Activated T-cell treated with anti-CD3 and anti-CD28 coated beads for 1 hour (primary cell): ENCODE measurements around the gene BEST3.

Experiments
- DNase-seq: peaks from one replicate; pipeline ENCODE4 v3.0.0-alpha.2; 2020; ENCODE audit warnings: low read depth

The BEST3 gene

DNA sequence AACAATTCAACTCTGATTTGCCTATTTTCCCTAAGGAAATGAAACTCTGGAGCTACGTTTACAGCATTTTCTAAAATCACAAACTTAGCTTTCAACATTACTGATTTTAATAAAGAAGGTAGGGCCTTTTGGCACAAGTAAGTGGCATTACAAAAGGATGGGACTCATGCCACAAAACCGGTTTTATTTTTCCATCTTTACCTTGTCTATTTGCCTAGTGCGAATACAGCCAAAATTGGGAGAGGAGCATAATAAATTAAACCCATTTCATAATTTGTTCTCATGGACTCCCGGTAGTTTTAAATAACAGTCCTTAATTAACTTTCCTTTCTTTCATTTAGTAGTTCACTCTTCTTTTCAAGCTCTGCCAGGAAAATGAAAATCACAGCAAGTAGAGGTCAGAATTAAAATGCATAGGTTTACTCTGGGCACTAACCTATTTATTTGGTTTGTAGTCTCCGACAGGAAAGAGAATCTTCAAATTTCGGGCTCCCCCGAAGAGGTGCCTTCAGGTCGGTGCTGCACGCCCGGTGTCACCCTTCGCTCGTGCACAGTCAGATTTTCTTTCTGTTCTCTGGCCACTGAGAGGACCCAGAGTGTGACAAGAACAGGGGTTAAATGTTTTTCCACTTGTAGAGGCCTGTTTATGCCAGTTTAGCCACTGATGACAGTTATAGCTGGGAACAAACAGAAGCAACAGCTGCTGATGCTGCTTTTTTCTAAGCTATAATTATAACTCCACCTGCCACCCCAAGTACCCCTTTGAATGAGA is at the start of gene BEST3:
BEST3 (minus strand) TSS at position 535 of the 772 bp plus-strand sequence. CDS start 1,505 bp downstream, outside the sequence.
- DNase-seq = no peak

DNA sequence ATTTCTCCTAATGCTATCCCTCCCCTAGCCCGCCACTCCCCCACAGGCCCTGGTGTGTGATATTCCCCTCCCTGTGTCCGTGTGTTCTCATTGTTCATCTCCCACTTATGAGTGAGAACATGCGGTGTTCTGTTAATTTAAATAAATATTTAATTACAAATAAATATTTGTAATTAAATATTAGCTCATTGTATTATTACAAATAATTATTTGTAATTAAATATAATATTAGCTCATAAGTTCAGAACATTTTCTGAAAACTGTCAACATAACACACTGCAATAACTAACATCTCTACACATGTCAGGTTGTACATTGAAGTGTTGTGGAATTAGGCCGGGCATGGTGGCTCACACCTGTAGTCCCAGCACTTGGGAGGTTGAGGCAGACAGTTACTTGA is 45.0 kb upstream of the BEST3 start:
- DNase-seq = no peak

DNA sequence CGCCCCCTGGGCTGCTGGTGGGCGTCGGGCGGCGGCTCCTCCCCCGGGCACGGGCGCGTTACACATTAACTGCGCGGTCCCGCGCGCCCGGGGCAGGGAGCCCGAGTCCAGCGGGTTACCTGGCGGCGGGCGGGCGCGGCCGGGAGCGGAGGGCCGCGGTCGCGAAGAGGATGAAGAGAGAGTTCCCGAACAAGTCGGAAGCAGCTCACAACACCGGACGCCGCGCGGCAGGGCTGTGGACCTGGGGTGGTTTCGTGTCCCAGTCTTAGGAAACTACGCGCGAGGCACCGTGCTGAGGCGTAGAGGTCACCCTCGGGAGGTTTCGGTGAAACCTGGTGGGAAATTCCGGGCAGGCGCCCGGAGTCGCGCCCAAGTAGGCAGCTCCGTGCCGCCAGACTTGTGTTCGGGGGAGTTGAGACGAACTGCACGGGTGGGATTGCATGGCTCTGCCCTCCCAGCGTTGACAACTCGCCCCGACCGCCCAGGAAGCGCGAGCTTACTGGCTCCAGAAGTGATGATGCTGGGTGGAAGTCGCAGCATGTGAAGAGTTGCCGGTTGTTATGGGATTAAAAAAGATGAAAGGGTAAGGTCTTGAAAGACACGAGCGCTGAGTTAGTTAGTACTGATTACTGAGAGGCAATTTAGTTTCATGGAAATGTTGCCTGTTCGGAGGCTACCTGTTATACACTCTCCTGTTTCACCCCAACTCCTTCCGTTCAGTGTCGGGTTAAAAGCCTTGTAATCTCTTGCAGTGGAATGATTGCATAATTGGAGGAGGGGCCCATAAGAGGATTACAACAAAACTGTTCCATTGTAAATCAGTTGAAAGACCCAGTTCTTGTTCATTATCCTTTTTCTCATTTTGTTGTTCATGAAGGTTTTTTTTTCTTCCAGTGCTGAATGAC is 40.4 kb upstream of the BEST3 start:
- DNase-seq = peak; percentile 25

DNA sequence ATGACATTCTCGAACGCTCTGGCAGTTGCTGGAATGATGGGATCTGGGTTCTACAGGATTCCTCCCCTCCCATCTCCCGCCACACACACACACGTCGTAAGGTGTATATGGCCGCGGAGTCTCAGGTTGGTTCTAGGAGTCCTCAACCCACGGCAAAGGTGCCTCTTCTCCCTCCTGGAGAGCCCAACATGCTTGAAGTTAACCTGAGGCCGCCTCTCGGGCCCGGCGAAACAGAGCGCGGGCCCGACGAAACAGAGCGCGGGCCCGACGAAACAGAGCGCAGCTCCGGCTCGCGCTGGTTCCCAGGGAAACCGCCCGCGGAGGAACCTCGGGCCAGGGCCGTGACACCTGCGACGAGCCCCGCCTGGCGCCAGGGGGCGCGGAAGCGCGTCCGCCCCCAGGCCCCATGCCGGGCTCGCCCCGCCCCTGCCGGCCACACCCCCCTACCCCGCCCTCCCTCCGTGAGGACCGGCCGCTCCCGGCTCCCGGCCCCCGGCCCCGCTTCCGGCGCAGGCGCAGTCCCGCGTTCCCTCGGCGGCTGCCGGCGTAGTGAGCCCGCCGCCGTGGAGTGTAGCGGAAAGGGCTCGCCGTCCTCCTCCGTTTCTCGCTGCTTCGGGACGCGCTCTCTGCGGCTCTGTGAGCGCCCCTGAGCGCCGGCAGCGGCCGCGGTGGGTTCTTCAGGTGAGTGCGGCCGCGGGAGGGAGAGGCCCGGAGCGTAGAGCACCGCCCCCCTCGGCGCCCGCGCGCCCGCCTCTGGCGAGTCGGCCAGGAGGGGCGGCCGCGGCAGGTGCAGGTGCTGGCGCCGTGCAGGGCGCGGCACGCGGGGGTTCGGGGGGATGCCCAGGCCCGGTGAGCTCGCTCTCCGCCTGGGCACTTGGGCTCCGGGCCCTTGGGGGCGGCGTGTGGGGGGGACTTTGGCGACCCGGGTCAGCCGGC is 39.5 kb upstream of the BEST3 start, which contains the start of gene RAB3IP:
RAB3IP (plus strand) TSS at position 510 of the 936 bp plus-strand sequence. CDS start 16,549 bp downstream, outside the sequence.
- peak; percentile 92 for DNase-seq

DNA sequence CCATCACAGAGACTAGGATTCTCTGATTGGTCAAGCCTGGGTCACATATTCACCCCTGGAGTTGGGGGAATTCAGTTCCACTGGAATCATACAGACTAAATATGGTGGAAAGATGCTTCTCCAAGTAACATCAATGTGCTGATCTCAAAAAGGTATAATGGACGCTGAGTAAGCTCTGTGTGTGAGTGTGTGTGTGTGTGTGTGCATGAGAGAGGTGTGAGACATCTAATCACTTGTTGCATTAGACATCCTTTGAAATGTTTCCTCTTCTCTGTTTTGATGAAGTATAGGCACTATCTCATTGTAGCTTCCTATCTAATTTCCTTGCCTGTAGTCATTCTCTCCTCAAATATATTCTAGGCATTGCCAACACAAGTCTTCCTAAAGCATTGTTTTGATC is 34.5 kb upstream of the BEST3 start:
- no peak for DNase-seq

DNA sequence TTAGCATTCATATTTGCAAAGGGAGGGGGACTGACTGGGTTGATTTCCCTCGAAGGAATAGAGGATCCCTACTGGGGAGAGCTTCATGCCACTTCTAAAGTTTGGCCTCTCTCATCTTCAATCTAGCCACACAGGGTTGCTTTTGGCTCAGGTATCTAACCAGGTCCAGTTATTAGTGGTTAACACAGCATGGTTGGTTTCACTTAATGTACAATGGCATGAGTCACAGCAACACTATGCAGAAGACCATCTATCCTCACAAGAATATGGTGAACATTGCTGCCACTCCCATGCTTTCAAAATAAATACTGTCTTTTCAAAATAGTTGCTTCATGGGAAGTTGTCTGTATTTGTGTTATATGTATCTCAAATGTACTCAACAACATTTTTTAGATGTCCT is 33.0 kb upstream of the BEST3 start:
- DNase-seq = no peak

DNA sequence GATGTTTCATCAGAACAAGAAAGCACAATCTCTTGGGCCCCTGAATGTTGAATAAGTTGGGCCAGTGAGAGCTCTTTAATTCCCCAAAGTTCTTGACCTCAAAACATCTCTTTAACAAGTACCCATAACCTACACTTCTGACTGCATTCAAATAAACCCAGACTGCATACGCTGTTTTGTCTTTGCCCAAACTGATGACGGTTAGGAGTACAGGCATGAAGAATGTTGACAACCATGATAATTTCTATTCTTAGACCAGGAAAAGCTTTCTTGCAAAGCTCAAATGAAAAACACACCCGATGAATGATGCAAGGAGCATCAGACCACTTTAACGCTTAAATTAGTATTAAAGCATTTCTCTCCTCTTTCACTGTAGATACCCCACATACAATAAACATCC is 27.8 kb upstream of the BEST3 start:
- DNase-seq = no peak

DNA sequence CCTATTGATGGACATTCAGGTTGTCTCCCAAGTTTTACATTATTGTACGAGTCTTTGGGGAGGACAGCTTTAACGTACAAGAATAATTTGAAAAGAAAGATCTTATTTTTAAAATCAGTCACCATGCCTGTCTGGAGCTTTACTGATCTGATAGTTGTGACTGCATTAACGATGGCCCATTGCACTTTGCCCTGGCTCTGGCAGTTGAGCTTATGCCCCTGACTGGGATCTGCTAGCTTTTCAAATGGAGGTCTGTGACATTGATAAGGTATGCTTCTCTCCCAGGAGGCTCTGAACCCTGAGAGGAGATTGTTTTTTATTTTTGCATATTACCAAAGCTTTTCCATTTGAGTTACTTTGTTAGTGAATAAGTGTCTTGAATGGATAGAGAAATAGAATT is 21.6 kb upstream of the BEST3 start:
- DNase-seq = no peak

DNA sequence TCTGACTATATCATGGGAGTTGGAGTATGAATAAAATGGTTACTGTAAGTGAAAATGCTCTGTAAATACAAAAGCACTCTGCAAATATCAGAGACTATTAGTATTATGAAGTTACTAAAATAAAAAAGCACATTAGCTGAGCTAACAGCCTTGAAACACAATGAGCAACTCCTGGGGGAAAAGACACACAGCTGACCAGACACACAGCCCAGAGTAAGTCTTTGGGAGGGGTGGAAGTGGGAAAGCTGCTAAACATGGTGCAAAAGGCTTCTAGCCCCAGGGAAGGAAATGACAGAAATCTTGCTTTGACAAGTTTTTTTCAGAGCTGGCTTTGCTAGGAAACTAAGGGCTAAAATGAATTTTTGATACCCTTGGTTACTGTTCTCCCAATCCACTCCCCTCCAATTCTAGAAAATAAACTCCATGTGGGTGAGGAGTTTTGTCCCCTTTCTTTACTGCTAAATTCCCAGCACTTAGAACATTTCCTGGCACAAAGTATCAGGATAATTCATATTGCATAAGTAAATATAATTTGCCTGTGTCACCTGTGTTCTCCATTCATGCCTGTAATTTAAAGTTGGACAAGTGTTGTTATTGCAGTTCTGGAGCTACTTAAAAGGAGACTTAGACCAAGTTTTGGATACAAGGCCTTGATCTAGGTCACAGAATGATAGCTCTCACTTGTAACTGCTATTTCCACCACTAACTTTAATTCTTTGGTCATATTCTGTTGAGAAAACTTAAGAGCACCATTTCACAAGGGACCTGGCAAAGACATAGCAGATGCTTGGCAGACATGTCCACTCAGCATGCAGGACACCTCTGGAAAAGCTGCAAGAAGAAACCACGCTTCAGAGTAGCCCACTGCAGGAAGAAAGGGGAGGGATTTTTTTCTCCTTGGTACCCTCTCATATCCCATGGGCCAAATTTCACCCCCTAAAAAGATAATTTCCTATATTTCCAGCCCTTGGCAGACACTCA is 20.5 kb upstream of the BEST3 start:
- DNase-seq = no peak

DNA sequence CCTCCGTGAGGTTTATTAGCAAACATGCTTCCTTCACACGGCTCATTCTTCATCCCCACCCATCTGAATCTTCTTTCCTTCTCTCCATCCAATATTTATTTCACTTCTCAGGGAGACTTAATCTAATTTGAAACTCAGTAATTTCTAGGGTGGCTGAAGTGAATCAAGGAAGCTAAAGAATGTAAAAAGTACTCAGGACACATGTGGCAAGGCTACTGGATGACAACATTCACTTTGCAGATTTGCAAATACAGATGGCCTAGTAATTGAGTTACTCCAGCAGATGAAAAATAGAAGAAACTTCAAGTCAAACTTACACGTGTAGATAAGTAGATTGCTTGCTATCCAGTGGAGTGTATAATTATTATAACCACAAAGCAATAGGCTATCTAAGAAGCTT is 15.4 kb upstream of the BEST3 start:
- DNase-seq = no peak

DNA sequence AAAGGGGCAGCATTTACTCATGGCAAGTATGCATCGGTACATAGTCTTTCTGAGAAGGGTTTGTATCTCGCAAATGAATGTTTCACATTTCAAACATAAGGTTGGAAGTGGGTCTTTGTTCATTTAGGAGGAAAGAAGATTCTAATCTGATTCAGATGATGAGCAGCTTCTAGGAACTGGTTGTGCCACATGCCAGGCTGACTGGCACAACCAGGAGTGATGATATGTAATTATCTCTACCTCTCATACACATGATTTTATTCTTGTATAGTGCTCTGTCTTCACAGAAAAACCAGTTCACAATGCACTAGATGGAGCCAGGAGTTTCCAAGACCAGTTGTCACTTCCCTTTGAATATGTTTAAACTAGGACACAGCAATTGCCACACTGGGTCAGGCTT is 13.7 kb upstream of the BEST3 start:
- DNase-seq = no peak

DNA sequence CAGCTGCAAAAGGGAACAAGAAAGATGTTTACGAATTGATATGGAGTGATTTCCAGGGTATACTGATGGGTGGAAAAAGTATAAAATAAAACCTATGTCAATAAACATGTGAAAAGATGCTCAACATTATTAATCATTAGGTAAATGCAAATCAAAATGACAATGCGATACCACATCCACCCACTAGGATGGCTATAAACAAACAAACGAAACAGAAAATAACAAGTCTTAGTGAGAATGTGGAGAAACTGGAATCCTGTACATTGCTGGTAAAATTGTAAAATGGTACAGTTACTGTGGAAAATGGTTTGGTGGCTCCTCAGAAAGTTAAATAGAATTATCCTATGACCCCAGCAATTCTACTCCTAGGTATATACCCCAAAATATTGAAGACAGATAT is 9.5 kb upstream of the BEST3 start:
- no peak for DNase-seq

DNA sequence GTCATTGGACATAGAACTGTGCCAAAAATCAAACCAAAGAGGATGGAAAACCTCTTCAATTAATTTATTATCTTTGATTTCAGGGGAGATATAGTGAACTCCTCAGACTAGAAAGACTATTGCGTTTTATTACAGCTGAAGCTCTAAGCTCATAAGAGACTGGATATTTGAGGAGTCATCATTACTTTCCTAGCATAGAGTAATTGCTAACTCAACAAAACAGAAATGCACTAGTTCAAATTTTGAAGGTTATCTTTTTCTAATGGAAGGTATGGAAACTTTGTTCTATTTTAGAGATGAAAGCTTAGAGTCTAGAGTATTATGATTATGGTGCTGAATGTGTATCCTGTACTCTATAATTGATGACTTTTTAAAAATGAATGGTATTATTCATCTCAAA is 5.3 kb upstream of the BEST3 start:
- DNase-seq = no peak

DNA sequence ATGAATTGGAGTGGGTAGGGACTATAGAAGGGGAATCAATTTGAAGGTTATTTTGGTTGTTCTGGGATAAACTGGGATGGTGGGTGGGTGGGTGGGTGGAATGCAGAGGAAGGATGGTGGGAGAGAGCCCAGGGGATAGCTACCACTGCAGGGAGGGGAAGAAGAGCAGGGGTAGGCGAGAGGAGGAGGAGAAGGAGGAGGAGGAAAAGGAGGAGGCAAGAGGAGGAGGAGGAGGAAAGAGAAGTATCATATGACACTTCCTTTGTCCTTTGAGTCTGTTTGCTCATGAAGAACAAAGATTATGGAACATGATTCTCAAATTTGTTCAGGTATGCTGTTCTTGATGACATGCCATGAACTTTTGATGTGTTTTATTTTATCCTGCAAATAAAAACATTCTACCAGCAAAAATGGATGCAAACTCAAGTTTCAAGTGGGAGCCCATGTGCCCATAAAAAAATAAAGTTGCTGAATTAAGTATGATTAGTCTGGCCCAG is 4.1 kb upstream of the BEST3 start:
- no peak for DNase-seq

DNA sequence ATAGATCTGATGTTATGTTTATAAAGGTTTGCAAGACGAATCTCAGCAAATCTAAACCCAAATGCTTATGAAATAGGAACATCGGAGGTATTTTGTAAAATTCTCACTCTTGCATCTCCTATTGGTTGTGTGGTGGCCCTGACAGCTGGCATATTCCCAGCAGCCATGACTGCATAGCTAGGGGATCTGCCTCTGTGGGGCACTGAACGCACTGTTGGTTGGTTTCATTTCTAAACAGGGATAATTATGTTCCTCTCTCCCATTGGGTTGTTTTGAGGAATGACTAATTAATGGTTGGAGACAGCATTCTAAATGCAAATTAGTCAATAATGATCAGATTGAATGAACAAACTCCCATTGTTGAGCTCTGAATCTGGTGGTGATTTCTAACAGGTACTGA is 2.7 kb upstream of the BEST3 start:
- no peak for DNase-seq

DNA sequence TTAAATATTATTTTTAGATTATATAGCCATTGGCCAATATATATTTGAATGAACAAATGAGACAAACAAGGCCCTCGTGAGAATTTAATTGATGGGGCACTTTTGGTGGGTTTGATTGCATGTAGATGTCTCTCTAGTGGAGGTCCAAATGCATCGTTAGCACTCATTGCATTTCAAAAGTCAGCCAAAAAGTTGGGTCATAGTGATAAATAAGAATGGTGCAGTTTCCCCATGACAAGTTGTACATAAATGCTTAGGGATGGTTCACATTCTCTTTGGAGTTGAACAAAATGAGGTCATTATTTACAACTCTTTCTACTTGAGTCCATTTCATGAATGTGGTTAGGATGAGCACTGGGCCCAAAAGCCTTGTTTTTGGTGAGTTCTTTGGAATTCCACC is 1.0 kb downstream of the BEST3 start:
- DNase-seq = no peak

DNA sequence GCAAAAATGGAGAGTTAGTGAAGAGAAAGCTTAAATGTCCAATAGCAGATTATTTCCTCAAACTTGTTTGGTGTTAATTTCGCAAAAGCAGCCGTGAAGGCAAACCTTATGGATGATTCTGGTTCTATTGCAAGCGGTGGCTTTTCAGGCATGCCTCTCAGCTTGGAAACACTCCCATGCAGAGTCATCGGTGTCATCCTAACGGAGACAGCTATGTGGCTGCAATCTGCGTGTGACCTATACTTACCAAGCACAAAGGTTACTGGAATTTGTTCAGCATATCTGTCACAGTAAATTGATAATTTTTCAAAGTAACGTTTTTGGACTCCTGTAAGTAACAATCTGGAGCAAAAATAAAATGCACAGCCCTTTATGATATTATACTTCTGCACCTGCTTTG is 5.0 kb downstream of the BEST3 start:
- no peak for DNase-seq

DNA sequence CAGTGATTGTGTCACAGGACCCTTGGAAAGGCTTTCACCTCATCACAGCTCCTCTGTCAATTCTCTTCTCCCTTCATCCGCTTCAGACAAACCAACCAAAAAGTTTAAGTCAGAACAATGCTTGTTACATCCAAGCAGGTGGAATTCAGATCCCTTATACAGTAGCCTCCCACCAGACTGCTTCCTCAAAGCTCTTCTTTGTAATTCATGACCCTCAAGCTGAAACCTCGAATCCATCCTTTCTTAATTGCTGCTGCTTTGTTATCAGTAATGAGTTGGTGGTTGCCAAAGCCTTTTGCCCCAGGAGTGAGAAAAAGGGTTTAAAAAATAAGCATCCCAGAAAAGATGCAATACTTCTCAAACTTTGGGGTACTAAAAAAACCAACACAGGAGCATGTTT is 9.5 kb downstream of the BEST3 start:
- DNase-seq = no peak

DNA sequence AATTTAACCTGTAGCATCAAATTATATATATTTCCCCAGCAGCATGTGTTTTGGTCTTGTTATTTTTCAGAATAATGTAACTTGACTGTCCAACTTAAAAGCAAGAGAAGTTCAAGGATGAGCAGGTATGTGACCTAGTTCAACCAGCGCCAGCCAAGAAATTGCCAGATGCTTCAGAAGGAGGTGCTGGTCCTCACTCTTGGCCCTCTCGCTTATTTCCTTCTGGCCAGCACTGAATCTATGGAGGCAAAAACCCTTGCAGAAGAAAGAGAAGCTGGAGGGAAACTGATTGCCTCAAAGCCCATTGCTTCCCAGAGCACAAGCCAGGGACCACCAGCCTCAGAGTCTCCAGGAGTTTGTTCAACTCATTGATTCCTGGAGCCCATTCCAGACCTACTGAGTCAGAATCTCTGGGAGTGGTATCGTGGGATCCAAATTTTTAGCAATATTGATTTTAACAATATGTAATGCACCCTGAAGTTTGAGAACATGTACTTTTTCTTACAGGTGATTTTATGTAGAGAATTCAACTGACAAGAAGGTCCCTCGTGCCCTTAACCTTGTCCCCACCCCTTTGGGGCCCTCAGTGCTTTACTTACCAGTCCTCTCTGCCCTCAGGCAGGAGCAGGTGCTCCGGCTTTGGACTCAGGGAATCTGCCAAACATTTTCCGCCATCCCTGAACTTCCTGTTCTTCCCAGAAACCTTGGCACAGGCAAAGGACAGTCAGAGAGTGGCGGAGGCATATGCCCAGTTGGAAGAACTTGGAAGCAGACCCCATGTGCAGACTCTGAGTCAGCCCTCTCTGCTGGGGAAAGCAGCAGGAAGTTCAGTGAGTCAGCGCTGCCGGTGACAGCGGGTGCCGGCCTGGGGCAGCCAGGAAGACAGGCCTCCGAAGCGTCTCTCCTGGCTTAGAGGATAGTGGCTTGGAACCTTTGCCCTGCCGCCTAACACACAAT is 10.4 kb downstream of the BEST3 start:
- DNase-seq = peak; percentile 9
